ENCODE measurements around the gene VAMP2.

GRCh38 chr17:8189041-8189710 lies 26.4 kb upstream of the VAMP2 start:
- TF ChIP-seq RFX5 (IDR thresholded peaks at IDR 0.05; ENCODE audit: low read depth, low read length) (no peak), HCFC1 (IDR thresholded peaks at IDR 0.05; ENCODE audit: low read depth, low read length) (no peak), CTCF (IDR thresholded peaks at IDR 0.05 in 2 of 3, conservative IDR thresholded peaks at IDR 0.05 in 1 of 3; ENCODE audit: insufficient read depth in 2 of 3, low read depth in 1 of 3, low read length in 3 of 3) (no peak), ZNF217 (CRISPR knock-in tag; IDR thresholded peaks at IDR 0.05) (no peak), BRF2 (IDR thresholded peaks at IDR 0.05; ENCODE audit: borderline replicate concordance, insufficient read depth, insufficient read length) (no peak), ESRRA (IDR thresholded peaks at IDR 0.05; ENCODE audit: borderline replicate concordance, low read depth) (no peak), NFE2 (IDR thresholded peaks at IDR 0.05; ENCODE audit: low read depth) (no peak), POLR2AphosphoS5 (IDR thresholded peaks at IDR 0.05; ENCODE audit: control insufficient read depth, insufficient read depth, low read depth, low read length) (no peak), MAZ (CRISPR knock-in tag; conservative IDR thresholded peaks at IDR 0.05 in 1 of 2, IDR thresholded peaks at IDR 0.05 in 1 of 2) (no peak), ADNP (tag; IDR thresholded peaks at IDR 0.05) (no peak), RBM25 (IDR thresholded peaks at IDR 0.05; ENCODE audit: low read depth, low read length, severe bottlenecking) (no peak), ZNF780A (CRISPR knock-in tag; IDR thresholded peaks at IDR 0.05) (no peak), NCOA2 (IDR thresholded peaks at IDR 0.05; ENCODE audit: partially characterized antibody in 2 of 2) (no peak), MAX (CRISPR knock-in tag; IDR thresholded peaks at IDR 0.05) (no peak)
